ENCODE results near the gene NFKBIL1.

DNA sequence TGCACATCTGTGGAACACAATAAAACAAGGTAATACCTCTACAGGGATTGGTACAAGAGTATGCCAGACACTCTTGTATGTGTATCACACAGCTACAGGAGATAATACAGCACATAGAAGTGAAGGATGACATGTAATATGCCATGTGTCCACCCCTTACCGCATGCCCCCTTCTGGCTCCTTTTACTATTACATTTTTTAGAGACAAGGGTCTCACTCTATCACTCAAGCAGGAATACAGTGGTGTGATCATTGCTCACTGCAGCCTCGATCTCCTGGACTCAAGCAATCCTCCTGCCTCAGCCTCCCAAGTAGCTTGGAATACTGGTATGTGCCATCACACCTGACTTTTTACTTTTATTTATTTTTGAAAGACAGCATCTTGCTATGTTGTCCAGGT is 49.6 kb downstream of the NFKBIL1 start:
- TF ChIP-seq CTCF (IDR thresholded peaks at IDR 0.05), result peak in 1 of 3 experiments; percentile 39
- TF ChIP-seq POLR2A (IDR thresholded peaks at IDR 0.05), result no peak
